ENCODE data around the gene ALDH1A2. TPM values are rescaled to one million over a fixed set of nuclear protein-coding genes. Genes with fewer than 3 reads are reported as not detected.

The ALDH1A2 gene
- total RNA-seq, 1 experiment from 2014 or later = 4.0 TPM

DNA sequence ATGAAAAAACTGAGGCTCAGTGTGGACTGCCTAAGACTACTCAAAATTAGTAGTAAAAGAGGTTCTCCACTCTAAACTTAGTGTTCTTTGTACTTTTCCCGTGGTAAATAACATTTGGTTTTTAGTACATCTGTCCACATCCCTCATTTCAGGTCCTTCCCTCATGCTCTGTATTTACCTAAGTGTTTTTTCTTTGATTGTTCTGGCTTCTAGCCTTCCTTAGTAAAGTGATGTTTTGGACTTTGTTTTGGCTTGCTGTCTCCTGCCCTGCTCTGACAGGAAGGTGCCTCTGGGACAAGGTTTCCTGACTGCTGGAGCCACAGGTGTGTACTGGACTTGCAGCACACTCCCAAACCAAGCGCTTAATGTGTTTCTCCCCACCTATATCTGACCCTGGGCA is 29.9 kb upstream of the ALDH1A2 start:
- no TSS peak for BruUV-seq (replicated peaks)
- ChIA-PET CTCF (no interaction called here), POLR2A (ENCODE audit: unreplicated experiment) (no interaction called here)
- no peak for TF ChIP-seq EZH2 (IDR thresholded peaks at IDR 0.05; ENCODE audit: low read depth)
- TF ChIP-seq CTCF (conservative IDR thresholded peaks at IDR 0.05) = no peak
- Histone ChIP-seq H4K20me1 (ENCODE audit: insufficient read depth) (no peaks in the 10 kb centered on the region), H3K36me3 (ENCODE audit: low read depth) (no peaks in the 10 kb centered on the region), H3K27me3 (ENCODE audit: insufficient read depth, low read depth) (no peaks in the 10 kb centered on the region), H2AFZ (no peak overlapping the region), H3K4me1 (replicated peaks; ENCODE audit: insufficient read depth) (no peaks in the 10 kb centered on the region), H3K9me2 (ENCODE audit: insufficient read depth) (no peaks in the 10 kb centered on the region), H3K4me3 (no peak overlapping the region), H3K27ac (no peak overlapping the region), H3F3A (ENCODE audit: insufficient read depth, low read depth) (no peaks in the 10 kb centered on the region), H3K9me3 (ENCODE audit: insufficient read depth, low read depth) (no peaks in the 10 kb centered on the region), H3K79me2 (ENCODE audit: low read depth) (no peaks in the 10 kb centered on the region), H3K4me2 (no peak overlapping the region)
- no peak for DNase-seq
- intact Hi-C loops (cut with micrococcal nuclease; ENCODE audit: unreplicated experiment) = no loop called here

- Histone ChIP-seq H3K27ac (no peak overlapping the region), H3K9me3 (ENCODE audit: insufficient read depth, low read depth) (no peaks in the 10 kb centered on the region), H4K20me1 (ENCODE audit: insufficient read depth) (no peaks in the 10 kb centered on the region), H3K4me1 (replicated peaks; ENCODE audit: insufficient read depth) (no peaks in the 10 kb centered on the region), H3K4me3 (no peak overlapping the region), H3K27me3 (ENCODE audit: insufficient read depth, low read depth) (no peaks in the 10 kb centered on the region), H3K9me2 (ENCODE audit: insufficient read depth) (no peaks in the 10 kb centered on the region), H3K4me2 (no peak overlapping the region), H3K79me2 (ENCODE audit: low read depth) (no peaks in the 10 kb centered on the region), H3F3A (ENCODE audit: insufficient read depth, low read depth) (no peaks in the 10 kb centered on the region), H3K36me3 (ENCODE audit: low read depth) (no peaks in the 10 kb centered on the region), H2AFZ (no peak overlapping the region)
- no peak for DNase-seq
- no peak for TF ChIP-seq CTCF (conservative IDR thresholded peaks at IDR 0.05)
- TF ChIP-seq EZH2 (IDR thresholded peaks at IDR 0.05; ENCODE audit: low read depth) = no peak
- no TSS peak for BruUV-seq (replicated peaks)
- ChIA-PET POLR2A (ENCODE audit: unreplicated experiment) (no interaction called here), CTCF (no interaction called here)
- intact Hi-C loops (cut with micrococcal nuclease; ENCODE audit: unreplicated experiment) = no loop called here
Measured at GRCh38 chr15:58087871-58088270, 22.4 kb upstream of the ALDH1A2 start.

GRCh38 chr15:58086491-58086890 is 21.0 kb upstream of the ALDH1A2 start:
- Histone ChIP-seq H3K9me2 (ENCODE audit: insufficient read depth) (no peaks in the 10 kb centered on the region), H2AFZ (no peak overlapping the region), H3K27ac (no peak overlapping the region), H4K20me1 (ENCODE audit: insufficient read depth) (no peaks in the 10 kb centered on the region), H3K27me3 (ENCODE audit: insufficient read depth, low read depth) (no peaks in the 10 kb centered on the region), H3K9me3 (ENCODE audit: insufficient read depth, low read depth) (no peaks in the 10 kb centered on the region), H3K4me3 (no peak overlapping the region), H3K36me3 (ENCODE audit: low read depth) (no peaks in the 10 kb centered on the region), H3F3A (ENCODE audit: insufficient read depth, low read depth) (no peaks in the 10 kb centered on the region), H3K4me1 (replicated peaks; ENCODE audit: insufficient read depth) (no peaks in the 10 kb centered on the region), H3K79me2 (ENCODE audit: low read depth) (no peaks in the 10 kb centered on the region), H3K4me2 (no peak overlapping the region)
- DNase-seq = no peak
- BruUV-seq (replicated peaks) = no TSS peak
- intact Hi-C loops (cut with micrococcal nuclease; ENCODE audit: unreplicated experiment) = no loop called here
- ChIA-PET POLR2A (ENCODE audit: unreplicated experiment) (no interaction called here), CTCF (no interaction called here)
- TF ChIP-seq EZH2 (IDR thresholded peaks at IDR 0.05; ENCODE audit: low read depth) (no peak), CTCF (conservative IDR thresholded peaks at IDR 0.05) (no peak)
